GM23338 (cell line): ENCODE data around the gene LEMD1. TPM values are rescaled to one million over a fixed set of nuclear protein-coding genes. Genes with fewer than 3 reads are reported as not detected.

Experiments
- ATAC-seq: fragments of 200-7000 bp; cut with Tn5 transposase; 3 replicates; pipeline ENCODE4 v1.9.1; 2020
- DNase-seq: peaks from one replicate; pipeline ENCODE4 v3.0.0-alpha.2; 2015; ENCODE audit warnings: low spot score
- H2AFZ ChIP-seq: fragments of 200-600 bp; sonication (generic); 2 replicates; pipeline ENCODE4 v1.8.0; 2016; ENCODE audit warnings: antibody characterized with exemption, mild to moderate bottlenecking, moderate library complexity
- H3F3A ChIP-seq: fragments of 200-600 bp; sonication (generic); replicated peaks from 2 replicates; pipeline ENCODE4 v1.8.0; 2017; ENCODE audit warnings: antibody characterized with exemption, mixed run types, low read depth
- H3K27ac ChIP-seq: fragments of 200-600 bp; sonication (generic); 2 replicates; pipeline ENCODE4 v1.6.1; 2016; ENCODE audit warnings: low read depth
- H3K27me3 ChIP-seq: fragments of 200-600 bp; sonication (generic); 2 replicates; pipeline ENCODE4 v1.8.0; 2016; ENCODE audit warnings: mild to moderate bottlenecking, mixed run types, moderate library complexity; ENCODE audit not compliant: insufficient read depth
- H3K36me3 ChIP-seq: fragments of 200-600 bp; sonication (generic); 2 replicates; pipeline ENCODE4 v1.8.0; 2016; ENCODE audit warnings: mild to moderate bottlenecking; ENCODE audit not compliant: insufficient read depth
- H3K4me1 ChIP-seq: fragments of 200-600 bp; sonication (generic); 2 replicates; pipeline ENCODE4 v1.8.0; 2016; ENCODE audit warnings: mild to moderate bottlenecking, moderate library complexity; ENCODE audit not compliant: insufficient read depth
- H3K4me2 ChIP-seq: fragments of 200-600 bp; sonication (generic); 2 replicates; pipeline ENCODE4 v1.7.1; 2017; ENCODE audit warnings: mixed run types
- H3K4me3 ChIP-seq: fragments of 200-600 bp; sonication (generic); 2 replicates; pipeline ENCODE4 v1.6.1; 2016; ENCODE audit warnings: mixed run types
- H3K79me2 ChIP-seq: fragments of 200-600 bp; sonication (generic); replicated peaks from 2 replicates; pipeline ENCODE4 v1.8.0; 2017; ENCODE audit warnings: mild to moderate bottlenecking; ENCODE audit not compliant: insufficient read depth
- H3K9me2 ChIP-seq: fragments of 200-600 bp; sonication (generic); 2 replicates; pipeline ENCODE4 v1.8.0; 2017; ENCODE audit not compliant: insufficient read depth
- H4K20me1 ChIP-seq: fragments of 200-600 bp; sonication (generic); replicated peaks from 2 replicates; pipeline ENCODE4 v1.8.0; 2017; ENCODE audit warnings: mild to moderate bottlenecking; ENCODE audit not compliant: insufficient read depth
- H3K27ac Mint-ChIP-seq: 2 replicates; pipeline ENCODE4 v1.8.0; 2020; ENCODE audit warnings: inconsistent platforms, mild to moderate bottlenecking, moderate library complexity, mixed read lengths
- H3K27me3 Mint-ChIP-seq: 3 replicates; pipeline ENCODE4 v1.8.0; 2022; ENCODE audit warnings: low read depth, mild to moderate bottlenecking, moderate library complexity, mixed read lengths, inconsistent platforms; ENCODE audit not compliant: insufficient read depth, poor library complexity
- H3K36me3 Mint-ChIP-seq: 3 replicates; pipeline ENCODE4 v1.8.0; 2021; ENCODE audit warnings: low read depth, mild to moderate bottlenecking, inconsistent platforms, moderate library complexity, mixed read lengths
- H3K4me1 Mint-ChIP-seq: 3 replicates; pipeline ENCODE4 v1.8.0; 2020; ENCODE audit warnings: mild to moderate bottlenecking, inconsistent platforms, mixed read lengths
- H3K4me3 Mint-ChIP-seq: 3 replicates; pipeline ENCODE4 v1.8.0; 2021; ENCODE audit warnings: moderate library complexity, mild to moderate bottlenecking, inconsistent platforms, mixed read lengths
- H3K9me3 Mint-ChIP-seq: 3 replicates; pipeline ENCODE4 v1.8.0; 2020; ENCODE audit warnings: moderate library complexity, mild to moderate bottlenecking, inconsistent platforms, mixed read lengths
- CREB1 ChIP-seq: fragments of 250-450 bp; sonication (Bioruptor Pico); IDR thresholded peaks from 2 replicates; pipeline ENCODE4 v1.5.0; 2020; ENCODE audit warnings: low read depth, mild to moderate bottlenecking, moderate library complexity
- EZH2 ChIP-seq: fragments of 200-600 bp; sonication (generic); IDR thresholded peaks from one replicate; pipeline ENCODE4 v1.8.0; 2017; ENCODE audit warnings: antibody characterized with exemption, mild to moderate bottlenecking, low read depth; ENCODE audit not compliant: unreplicated experiment
- EZH2phosphoT487 ChIP-seq: fragments of 200-600 bp; sonication (generic); IDR thresholded peaks from one replicate; pipeline ENCODE4 v1.8.1; 2018; ENCODE audit warnings: antibody characterized with exemption; ENCODE audit not compliant: unreplicated experiment
- JUNB ChIP-seq: IDR thresholded peaks from one replicate; pipeline ENCODE4 v1.6.1; 2016; ENCODE audit warnings: antibody characterized with exemption; ENCODE audit not compliant: unreplicated experiment
- NANOG ChIP-seq: IDR thresholded peaks from 2 replicates; pipeline ENCODE4 v1.6.1; 2016; ENCODE audit warnings: antibody characterized with exemption, borderline replicate concordance
- POLR2AphosphoS5 ChIP-seq: IDR thresholded peaks from 2 replicates; pipeline ENCODE4 v1.6.1; 2016; ENCODE audit warnings: antibody characterized with exemption, low read depth
- STAT1 ChIP-seq: IDR thresholded peaks from one replicate; pipeline ENCODE4 v1.6.1; 2016; ENCODE audit warnings: antibody characterized with exemption; ENCODE audit not compliant: unreplicated experiment
- ZNF114 ChIP-seq: fragments of 250-450 bp; sonication (Bioruptor Pico); IDR thresholded peaks from 2 replicates; pipeline ENCODE4 v1.5.0; 2020; ENCODE audit warnings: mild to moderate bottlenecking, moderate library complexity
- ZNF331 ChIP-seq: fragments of 250-450 bp; sonication (Bioruptor Pico); IDR thresholded peaks from 2 replicates; pipeline ENCODE4 v1.5.0; 2020; ENCODE audit warnings: low read depth, mild to moderate bottlenecking, moderate library complexity
- polyA plus RNA-seq: library from polyadenylated mRNA; unstranded; fragments of >200 nt; fragmentation: Nextera tagmentation; extraction: Ambion mirVana; gene quantifications from 2 replicates; pipeline ENCODE4 v1.2.1, GENCODE V29; 2016
- total RNA-seq: library from RNA; depleted of rRNA; stranded (reverse); fragments of >200 nt; shearing (Covaris generic); gene quantifications from 2 replicates; pipeline ENCODE4 v1.2.3, GENCODE V29; 2014
- TF ChIP-seq, protein P1 (sequence below): IDR thresholded peaks from one replicate; pipeline ENCODE4 v1.6.1; 2018; ENCODE audit warnings: antibody characterized with exemption; ENCODE audit not compliant: unreplicated experiment
- TF ChIP-seq, protein P2 (sequence below), 2 experiments: fragments of 200-600 bp in 1 of 2; sonication (generic) in 1 of 2; conservative IDR thresholded peaks; 2 replicates each; pipeline versions ENCODE4 v1.5.1 to v1.6.1; 2016 to 2017; ENCODE audit warnings: antibody characterized with exemption in 2 of 2, low read depth in 2 of 2, mild to moderate bottlenecking in 2 of 2, moderate library complexity in 1 of 2
- TF ChIP-seq, protein P3 (sequence below): IDR thresholded peaks from 2 replicates; pipeline ENCODE4 v1.6.1; 2016; ENCODE audit warnings: antibody characterized with exemption

LEMD1 gene
- total and polyA plus RNA-seq, 2 experiments from 2014 or later, result 4.7 to 10.7 TPM

DNA sequence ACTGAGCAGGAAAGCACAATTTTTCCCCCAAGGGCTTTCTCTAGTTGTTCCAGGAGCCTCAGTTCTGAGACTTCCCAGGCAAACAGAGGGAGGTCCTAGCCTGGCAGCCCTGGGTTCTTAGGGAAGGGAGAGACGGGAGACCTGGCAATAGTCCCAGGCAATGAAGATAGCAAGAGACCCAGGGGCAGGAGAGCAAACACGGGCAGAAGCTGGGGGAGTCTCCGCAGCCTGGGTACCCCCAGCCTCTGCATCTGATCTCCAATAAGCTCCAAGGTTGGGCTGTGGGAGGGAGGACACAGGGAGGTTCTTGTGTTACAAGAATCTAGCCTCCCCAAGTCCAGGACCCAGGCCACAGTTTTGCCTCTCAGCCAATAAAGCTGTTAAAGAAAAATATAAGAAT, 31.6 kb upstream of the LEMD1 start (continued):
- TF ChIP-seq JUNB (no peak), NANOG (no peak), ZNF331 (CRISPR knock-in tag) (no peak), ZNF114 (CRISPR knock-in tag) (no peak), EZH2 (no peak)
- TF ChIP-seq, protein P1, sequence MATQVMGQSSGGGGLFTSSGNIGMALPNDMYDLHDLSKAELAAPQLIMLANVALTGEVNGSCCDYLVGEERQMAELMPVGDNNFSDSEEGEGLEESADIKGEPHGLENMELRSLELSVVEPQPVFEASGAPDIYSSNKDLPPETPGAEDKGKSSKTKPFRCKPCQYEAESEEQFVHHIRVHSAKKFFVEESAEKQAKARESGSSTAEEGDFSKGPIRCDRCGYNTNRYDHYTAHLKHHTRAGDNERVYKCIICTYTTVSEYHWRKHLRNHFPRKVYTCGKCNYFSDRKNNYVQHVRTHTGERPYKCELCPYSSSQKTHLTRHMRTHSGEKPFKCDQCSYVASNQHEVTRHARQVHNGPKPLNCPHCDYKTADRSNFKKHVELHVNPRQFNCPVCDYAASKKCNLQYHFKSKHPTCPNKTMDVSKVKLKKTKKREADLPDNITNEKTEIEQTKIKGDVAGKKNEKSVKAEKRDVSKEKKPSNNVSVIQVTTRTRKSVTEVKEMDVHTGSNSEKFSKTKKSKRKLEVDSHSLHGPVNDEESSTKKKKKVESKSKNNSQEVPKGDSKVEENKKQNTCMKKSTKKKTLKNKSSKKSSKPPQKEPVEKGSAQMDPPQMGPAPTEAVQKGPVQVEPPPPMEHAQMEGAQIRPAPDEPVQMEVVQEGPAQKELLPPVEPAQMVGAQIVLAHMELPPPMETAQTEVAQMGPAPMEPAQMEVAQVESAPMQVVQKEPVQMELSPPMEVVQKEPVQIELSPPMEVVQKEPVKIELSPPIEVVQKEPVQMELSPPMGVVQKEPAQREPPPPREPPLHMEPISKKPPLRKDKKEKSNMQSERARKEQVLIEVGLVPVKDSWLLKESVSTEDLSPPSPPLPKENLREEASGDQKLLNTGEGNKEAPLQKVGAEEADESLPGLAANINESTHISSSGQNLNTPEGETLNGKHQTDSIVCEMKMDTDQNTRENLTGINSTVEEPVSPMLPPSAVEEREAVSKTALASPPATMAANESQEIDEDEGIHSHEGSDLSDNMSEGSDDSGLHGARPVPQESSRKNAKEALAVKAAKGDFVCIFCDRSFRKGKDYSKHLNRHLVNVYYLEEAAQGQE, result no peak
- TF ChIP-seq, protein P2, sequence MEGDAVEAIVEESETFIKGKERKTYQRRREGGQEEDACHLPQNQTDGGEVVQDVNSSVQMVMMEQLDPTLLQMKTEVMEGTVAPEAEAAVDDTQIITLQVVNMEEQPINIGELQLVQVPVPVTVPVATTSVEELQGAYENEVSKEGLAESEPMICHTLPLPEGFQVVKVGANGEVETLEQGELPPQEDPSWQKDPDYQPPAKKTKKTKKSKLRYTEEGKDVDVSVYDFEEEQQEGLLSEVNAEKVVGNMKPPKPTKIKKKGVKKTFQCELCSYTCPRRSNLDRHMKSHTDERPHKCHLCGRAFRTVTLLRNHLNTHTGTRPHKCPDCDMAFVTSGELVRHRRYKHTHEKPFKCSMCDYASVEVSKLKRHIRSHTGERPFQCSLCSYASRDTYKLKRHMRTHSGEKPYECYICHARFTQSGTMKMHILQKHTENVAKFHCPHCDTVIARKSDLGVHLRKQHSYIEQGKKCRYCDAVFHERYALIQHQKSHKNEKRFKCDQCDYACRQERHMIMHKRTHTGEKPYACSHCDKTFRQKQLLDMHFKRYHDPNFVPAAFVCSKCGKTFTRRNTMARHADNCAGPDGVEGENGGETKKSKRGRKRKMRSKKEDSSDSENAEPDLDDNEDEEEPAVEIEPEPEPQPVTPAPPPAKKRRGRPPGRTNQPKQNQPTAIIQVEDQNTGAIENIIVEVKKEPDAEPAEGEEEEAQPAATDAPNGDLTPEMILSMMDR (conservative IDR thresholded peaks at IDR 0.05; ENCODE audit: low read depth in 2 of 2), result no peak

DNA sequence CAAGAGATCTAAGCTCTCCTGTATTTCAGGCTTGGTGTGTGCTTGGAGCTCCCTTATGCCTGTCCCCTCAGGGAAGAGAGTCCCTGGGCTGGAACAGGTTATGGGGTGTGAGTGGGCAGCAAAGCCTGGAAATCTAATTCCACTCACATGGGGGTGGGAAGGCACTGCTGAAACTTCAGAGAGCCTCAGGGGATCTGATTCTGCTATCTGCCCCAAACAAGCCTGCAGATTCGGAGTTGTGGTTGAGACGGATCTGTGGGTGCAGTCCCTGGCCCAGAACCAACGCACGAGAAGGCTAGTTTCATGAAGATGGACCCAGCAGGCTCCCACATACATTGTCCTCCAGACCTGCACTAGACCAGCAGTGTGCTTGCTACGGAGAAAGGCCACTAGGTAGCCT, 31.1 kb upstream of the LEMD1 start:
- Histone ChIP-seq H3K27ac (no peak overlapping the region), H3K4me1 (peaks cover 70% of the 10 kb centered on the region)
- TF ChIP-seq NANOG (no peak), ZNF114 (CRISPR knock-in tag) (no peak), ZNF331 (CRISPR knock-in tag) (no peak), JUNB (no peak), POLR2AphosphoS5 (no peak), STAT1 (no peak), EZH2phosphoT487 (no peak), EZH2 (no peak), CREB1 (CRISPR knock-in tag) (no peak)
- TF ChIP-seq, protein P2 (conservative IDR thresholded peaks at IDR 0.05; ENCODE audit: low read depth in 2 of 2), result no peak
- TF ChIP-seq, protein P3, sequence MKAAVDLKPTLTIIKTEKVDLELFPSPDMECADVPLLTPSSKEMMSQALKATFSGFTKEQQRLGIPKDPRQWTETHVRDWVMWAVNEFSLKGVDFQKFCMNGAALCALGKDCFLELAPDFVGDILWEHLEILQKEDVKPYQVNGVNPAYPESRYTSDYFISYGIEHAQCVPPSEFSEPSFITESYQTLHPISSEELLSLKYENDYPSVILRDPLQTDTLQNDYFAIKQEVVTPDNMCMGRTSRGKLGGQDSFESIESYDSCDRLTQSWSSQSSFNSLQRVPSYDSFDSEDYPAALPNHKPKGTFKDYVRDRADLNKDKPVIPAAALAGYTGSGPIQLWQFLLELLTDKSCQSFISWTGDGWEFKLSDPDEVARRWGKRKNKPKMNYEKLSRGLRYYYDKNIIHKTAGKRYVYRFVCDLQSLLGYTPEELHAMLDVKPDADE, result no peak
- TF ChIP-seq, protein P1, result no peak

More for the DNA sequence above, 31.1 kb upstream of the LEMD1 start:
- H3K27ac Mint-ChIP-seq, result no peak overlapping the region
- Histone ChIP-seq H3K79me2 (peaks cover 11% of the 10 kb centered on the region; the same call in 1 of the 2 replicates), H3K27me3 (peaks cover 51% of the 10 kb centered on the region), H3K36me3 (no peaks in the 10 kb centered on the region), H3K9me2 (no peaks in the 10 kb centered on the region), H2AFZ (no peak overlapping the region), H3K4me2 (peak overlapping the region; percentile 91; the same call in 1 of the 2 replicates), H4K20me1 (peaks cover 7% of the 10 kb centered on the region; the same call in 1 of the 2 replicates), H3K4me3 (no peak overlapping the region; the same call in 1 of the 2 replicates), H3F3A (peaks cover 25% of the 10 kb centered on the region)
- H3K4me1 Mint-ChIP-seq, result peaks cover 68% of the 10 kb centered on the region
- peaks cover 23% of the 10 kb centered on the region for H3K27me3 Mint-ChIP-seq
- ATAC-seq (no peak), DNase-seq (no peak)
- H3K9me3 Mint-ChIP-seq, result no peaks in the 10 kb centered on the region; the same call in 2 of the 3 replicates
- H3K36me3 Mint-ChIP-seq, result peaks cover 23% of the 10 kb centered on the region
- H3K4me3 Mint-ChIP-seq, result peak overlapping the region; percentile 80; the same call in 1 of the 3 replicates
